ENCODE data around the gene UBE2I. TPM values are rescaled to one million over a fixed set of nuclear protein-coding genes. Genes with fewer than 3 reads are reported as not detected.

The UBE2I gene
- total RNA-seq, 1 experiment from 2014 or later = 212 TPM

- TF ChIP-seq, protein P1, sequence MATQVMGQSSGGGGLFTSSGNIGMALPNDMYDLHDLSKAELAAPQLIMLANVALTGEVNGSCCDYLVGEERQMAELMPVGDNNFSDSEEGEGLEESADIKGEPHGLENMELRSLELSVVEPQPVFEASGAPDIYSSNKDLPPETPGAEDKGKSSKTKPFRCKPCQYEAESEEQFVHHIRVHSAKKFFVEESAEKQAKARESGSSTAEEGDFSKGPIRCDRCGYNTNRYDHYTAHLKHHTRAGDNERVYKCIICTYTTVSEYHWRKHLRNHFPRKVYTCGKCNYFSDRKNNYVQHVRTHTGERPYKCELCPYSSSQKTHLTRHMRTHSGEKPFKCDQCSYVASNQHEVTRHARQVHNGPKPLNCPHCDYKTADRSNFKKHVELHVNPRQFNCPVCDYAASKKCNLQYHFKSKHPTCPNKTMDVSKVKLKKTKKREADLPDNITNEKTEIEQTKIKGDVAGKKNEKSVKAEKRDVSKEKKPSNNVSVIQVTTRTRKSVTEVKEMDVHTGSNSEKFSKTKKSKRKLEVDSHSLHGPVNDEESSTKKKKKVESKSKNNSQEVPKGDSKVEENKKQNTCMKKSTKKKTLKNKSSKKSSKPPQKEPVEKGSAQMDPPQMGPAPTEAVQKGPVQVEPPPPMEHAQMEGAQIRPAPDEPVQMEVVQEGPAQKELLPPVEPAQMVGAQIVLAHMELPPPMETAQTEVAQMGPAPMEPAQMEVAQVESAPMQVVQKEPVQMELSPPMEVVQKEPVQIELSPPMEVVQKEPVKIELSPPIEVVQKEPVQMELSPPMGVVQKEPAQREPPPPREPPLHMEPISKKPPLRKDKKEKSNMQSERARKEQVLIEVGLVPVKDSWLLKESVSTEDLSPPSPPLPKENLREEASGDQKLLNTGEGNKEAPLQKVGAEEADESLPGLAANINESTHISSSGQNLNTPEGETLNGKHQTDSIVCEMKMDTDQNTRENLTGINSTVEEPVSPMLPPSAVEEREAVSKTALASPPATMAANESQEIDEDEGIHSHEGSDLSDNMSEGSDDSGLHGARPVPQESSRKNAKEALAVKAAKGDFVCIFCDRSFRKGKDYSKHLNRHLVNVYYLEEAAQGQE (IDR thresholded peaks at IDR 0.05; ENCODE audit: low read depth) = no peak
- no peak for TF ChIP-seq EZH2phosphoT487 (IDR thresholded peaks at IDR 0.05; ENCODE audit: borderline replicate concordance)
Observed at GRCh38 chr16:1281517-1281916, 27.9 kb upstream of the UBE2I start (continued).

- Histone ChIP-seq H3K27me3 (ENCODE audit: insufficient read depth, low read length) (no peaks in the 10 kb centered on the region), H3K4me3 (replicated peaks in 1 of 2; ENCODE audit: low read depth in 1 of 2, low read length in 2 of 2) (no peak overlapping the region), H3K79me2 (ENCODE audit: insufficient read depth, low read length) (no peaks in the 10 kb centered on the region), H3K9ac (ENCODE audit: low read length) (no peak overlapping the region), H3K9me3 (ENCODE audit: control insufficient read depth in 1 of 2, insufficient read depth in 1 of 2, low read depth in 1 of 2, low read length in 2 of 2) (no peaks in the 10 kb centered on the region), H3K9me2 (ENCODE audit: insufficient read depth) (no peaks in the 10 kb centered on the region), H3K36me3 (ENCODE audit: control insufficient read depth in 1 of 2, insufficient read depth in 2 of 2, low read length in 2 of 2) (no peaks in the 10 kb centered on the region), H3K27ac (ENCODE audit: low read depth, low read length) (no peak overlapping the region), H4K20me1 (ENCODE audit: insufficient read depth) (no peaks in the 10 kb centered on the region), H3K4me2 (ENCODE audit: low read length) (no peak overlapping the region), H3K4me1 (ENCODE audit: control insufficient read depth in 1 of 2, insufficient read depth in 2 of 2, low read length in 2 of 2) (peaks cover 0 to 10% of the 10 kb centered on the region in 2 experiments; a peak in 1 of 4 replicates), H2AFZ (ENCODE audit: low read depth, low read length, poor library complexity, severe bottlenecking) (no peak overlapping the region)
- POLR2A ChIA-PET = no interaction called here
- CTCF ChIA-PET = no interaction called here
- no peak for ATAC-seq
- BruUV-seq (replicated peaks) = no TSS peak
- no peak for TF ChIP-seq YY1 (IDR thresholded peaks at IDR 0.05; ENCODE audit: extremely low read depth, insufficient replicate concordance, low read depth, low read length)
- no peak for TF ChIP-seq EZH2 (IDR thresholded peaks at IDR 0.05)
- no peak for TF ChIP-seq ZFX (IDR thresholded peaks at IDR 0.05)
- no peak for TF ChIP-seq POLR2AphosphoS5 (IDR thresholded peaks at IDR 0.05; ENCODE audit: low read depth, low read length)
- no peak for TF ChIP-seq EGR1 (IDR thresholded peaks at IDR 0.05; ENCODE audit: low read depth)
- intact Hi-C loops (cut with micrococcal nuclease) = no loop called here
- no peak for DNase-seq (ENCODE audit: low read depth, low spot score)
- RAD21 ChIA-PET (ENCODE audit: low non-redundant PET in 1 of 2, low total read pairs in 2 of 2, uncharacterized antibody in 2 of 2, unreplicated experiment in 2 of 2) = no interaction called here
Observed at GRCh38 chr16:1282324-1282973, 27.0 kb upstream of the UBE2I start.

Data from HCT116 (cell line).